LHCN-M2 (cell line): ENCODE data around the gene PLEKHA1. TPM values are rescaled to one million over a fixed set of nuclear protein-coding genes. Genes with fewer than 3 reads are reported as not detected.
A peak's percentile ranks its signal among the peaks of the same experiment; 100 is the strongest.

Source experiments
- DNase-seq: peaks from one replicate; pipeline ENCODE4 v3.0.0-alpha.2; 2012; ENCODE audit warnings: low read depth
- total RNA-seq: library from RNA; depleted of rRNA; stranded (reverse); fragments of >200 nt; gene quantifications from 2 replicates; pipeline ENCODE4 v1.2.3, GENCODE V29; 2014

PLEKHA1 gene
- total RNA-seq, 1 experiment from 2014 or later: 17.3 TPM

DNA sequence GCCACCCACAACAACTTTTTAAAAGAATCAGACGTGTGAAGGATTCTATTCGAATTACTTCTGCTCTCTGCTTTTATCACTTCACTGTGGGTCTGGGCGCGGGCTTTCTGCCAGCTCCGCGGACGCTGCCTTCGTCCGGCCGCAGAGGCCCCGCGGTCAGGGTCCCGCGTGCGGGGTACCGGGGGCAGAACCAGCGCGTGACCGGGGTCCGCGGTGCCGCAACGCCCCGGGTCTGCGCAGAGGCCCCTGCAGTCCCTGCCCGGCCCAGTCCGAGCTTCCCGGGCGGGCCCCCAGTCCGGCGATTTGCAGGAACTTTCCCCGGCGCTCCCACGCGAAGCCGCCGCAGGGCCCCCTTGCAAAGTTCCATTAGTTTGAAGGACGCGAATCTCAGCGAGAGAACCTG is 86.4 kb downstream of the PLEKHA1 start:
- no peak for DNase-seq

- DNase-seq: peak; percentile 84
Measured at GRCh38 chr10:122461367-122461728, 86.8 kb downstream of the PLEKHA1 start, which contains the start of gene HTRA1. HTRA1 (plus strand) TSS chr10:122461553; CDS start chr10:122461653, 100 bp downstream.

DNA sequence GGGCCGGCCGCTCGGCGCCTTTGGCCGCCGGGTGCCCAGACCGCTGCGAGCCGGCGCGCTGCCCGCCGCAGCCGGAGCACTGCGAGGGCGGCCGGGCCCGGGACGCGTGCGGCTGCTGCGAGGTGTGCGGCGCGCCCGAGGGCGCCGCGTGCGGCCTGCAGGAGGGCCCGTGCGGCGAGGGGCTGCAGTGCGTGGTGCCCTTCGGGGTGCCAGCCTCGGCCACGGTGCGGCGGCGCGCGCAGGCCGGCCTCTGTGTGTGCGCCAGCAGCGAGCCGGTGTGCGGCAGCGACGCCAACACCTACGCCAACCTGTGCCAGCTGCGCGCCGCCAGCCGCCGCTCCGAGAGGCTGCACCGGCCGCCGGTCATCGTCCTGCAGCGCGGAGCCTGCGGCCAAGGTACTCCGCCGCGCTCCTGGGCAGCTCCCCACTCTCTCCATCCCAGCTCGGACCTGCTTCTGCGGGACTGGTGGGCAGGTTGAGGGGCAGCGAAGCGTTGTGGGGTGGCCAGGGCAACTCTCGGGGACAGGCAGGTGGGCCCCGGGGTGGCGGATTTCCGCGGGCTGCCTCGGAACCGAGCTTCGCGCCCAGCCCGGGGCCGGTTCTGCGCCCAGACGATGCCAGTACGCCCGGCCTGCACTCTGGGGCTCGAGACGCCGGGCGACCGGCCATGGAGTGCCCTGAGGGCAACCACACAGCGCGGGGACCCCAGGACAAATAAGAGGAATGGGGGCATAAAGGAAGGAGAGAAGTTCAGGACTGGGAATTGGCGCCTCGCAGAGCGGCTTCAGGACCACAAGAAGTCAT is 87.4 kb downstream of the PLEKHA1 start:
- no peak for DNase-seq

- DNase-seq: peak; percentile 47
Measured at GRCh38 chr10:122462533-122463465, 88.3 kb downstream of the PLEKHA1 start.

- DNase-seq: peak; percentile 39
Measured at GRCh38 chr10:122463466-122464249, 89.2 kb downstream of the PLEKHA1 start.

GRCh38 chr10:122464250-122464510 is 89.7 kb downstream of the PLEKHA1 start:
- no peak for DNase-seq

- no peak for DNase-seq
Measured at GRCh38 chr10:122464586-122464985, 90.1 kb downstream of the PLEKHA1 start.

GRCh38 chr10:122465401-122466040 is 91.0 kb downstream of the PLEKHA1 start:
- no peak for DNase-seq

GRCh38 chr10:122466951-122467381 is 92.5 kb downstream of the PLEKHA1 start:
- no peak for DNase-seq

GRCh38 chr10:122467701-122468100 is 93.2 kb downstream of the PLEKHA1 start:
- no peak for DNase-seq

DNA sequence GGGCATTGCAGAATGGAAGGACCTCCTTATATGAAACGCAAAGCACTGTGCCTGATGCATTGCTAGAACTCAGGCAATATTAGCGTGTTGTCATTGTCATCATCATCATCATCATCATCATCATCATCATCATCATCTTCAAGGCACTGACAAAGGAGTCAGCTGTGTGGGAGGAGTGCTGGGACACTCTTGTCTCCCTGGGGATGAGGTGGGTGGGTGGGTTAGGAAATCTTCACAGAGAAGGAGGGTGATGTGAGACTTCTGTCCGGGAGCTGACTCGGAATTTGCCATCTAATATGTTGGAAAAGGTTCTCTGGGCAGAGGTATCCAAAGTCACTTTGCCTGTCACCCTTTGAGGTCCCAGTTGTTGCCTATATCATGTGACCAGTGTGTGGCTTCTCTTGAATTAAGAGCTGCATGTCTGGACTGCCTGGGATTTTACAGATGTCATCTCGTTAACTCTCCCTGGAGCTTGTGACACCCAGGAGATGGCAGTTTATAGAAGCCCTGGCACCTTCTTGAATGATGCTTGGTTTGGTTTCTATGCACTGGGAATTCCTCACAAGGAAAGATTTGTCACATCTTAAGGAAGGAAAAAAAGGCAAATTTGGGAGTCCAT is 93.9 kb downstream of the PLEKHA1 start:
- no peak for DNase-seq

- DNase-seq: peak; percentile 100
Measured at GRCh38 chr10:122468926-122469781, 94.6 kb downstream of the PLEKHA1 start.

GRCh38 chr10:122469848-122470247 is 95.3 kb downstream of the PLEKHA1 start:
- no peak for DNase-seq

DNA sequence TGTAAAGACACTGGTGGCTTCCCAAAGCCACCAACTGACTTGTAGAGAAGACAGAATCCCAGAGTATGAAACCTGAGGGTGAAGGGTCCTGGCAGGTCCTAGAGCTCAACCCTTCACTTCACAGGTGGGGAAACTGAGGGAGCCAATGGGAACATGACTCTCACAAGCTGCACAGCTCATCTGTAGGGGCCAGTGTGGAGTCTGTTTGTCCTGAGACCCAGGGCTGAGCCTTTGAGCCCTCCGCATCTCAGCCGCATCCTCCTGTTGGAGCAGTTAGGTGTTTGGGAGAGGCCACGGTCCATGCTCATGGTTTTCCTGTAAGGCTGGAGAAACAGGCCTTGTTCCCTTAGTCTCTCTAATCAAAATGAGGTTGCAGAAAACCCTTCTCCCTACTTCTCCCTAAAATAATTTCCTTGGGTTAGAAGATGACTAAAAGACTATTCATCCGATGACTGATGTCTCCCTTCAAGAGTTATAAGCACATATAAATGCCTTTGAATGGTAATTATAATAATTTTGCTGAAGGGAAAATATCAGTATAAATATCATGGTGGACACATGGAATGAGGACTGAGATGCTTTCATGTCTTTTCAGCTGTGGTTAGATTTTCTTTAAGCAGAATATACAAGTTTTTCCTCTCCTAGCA is 97.1 kb downstream of the PLEKHA1 start:
- DNase-seq: peak; percentile 71

- DNase-seq: no peak
Measured at GRCh38 chr10:122473116-122473515, 98.6 kb downstream of the PLEKHA1 start.

DNA sequence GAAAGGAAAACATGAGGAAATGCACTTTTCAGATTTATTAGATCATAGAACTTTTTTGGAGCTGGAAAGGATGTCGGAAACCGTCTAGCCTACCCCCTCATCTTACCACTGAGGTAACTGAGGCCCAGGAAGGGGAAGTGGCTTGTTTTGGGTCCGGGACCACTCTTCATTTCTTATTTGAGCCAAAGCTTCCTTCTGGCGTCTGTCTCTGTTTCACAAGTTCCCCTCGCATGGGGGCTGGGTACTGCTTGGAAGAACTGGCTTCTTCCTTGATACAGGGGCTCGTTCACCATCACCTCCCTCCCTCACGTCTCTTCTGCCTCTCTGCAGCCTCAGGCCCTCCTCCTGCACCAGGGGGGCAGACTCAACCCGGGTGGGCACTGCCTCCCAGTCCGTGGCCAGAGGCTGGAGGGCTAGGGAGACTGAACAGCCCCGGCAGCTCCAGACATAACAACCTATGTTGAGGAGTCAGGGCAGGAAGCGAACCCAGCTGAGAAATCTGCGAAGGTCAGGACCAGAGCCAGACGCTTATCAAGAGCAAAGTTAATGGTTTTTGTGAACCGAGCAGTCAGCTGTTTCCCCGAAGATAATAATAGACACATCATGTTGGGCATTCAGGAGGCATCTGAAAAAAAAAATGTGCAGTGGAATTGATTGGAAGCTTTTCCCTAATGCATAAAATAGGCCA is 99.8 kb downstream of the PLEKHA1 start:
- no peak for DNase-seq

DNA sequence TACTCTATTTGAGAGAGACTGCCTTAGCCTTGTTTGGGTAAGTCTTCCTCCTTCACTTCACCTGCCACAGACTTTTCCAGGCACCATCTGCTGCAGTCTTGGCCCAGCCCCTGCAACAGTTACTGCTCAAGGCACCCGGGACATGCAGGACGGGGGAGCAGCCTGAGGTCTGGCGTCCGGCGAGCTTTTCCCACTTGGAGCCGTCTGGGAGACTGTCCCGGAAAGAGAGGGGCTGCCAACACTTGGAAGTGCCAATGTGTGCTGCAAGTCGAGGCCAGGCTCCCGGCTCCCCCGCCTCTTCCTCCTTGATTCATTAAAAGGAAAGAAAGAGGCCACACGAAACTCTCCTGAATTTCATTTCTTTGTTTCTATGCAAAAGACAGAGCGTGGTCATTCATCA is 100.6 kb downstream of the PLEKHA1 start:
- DNase-seq: no peak

DNA sequence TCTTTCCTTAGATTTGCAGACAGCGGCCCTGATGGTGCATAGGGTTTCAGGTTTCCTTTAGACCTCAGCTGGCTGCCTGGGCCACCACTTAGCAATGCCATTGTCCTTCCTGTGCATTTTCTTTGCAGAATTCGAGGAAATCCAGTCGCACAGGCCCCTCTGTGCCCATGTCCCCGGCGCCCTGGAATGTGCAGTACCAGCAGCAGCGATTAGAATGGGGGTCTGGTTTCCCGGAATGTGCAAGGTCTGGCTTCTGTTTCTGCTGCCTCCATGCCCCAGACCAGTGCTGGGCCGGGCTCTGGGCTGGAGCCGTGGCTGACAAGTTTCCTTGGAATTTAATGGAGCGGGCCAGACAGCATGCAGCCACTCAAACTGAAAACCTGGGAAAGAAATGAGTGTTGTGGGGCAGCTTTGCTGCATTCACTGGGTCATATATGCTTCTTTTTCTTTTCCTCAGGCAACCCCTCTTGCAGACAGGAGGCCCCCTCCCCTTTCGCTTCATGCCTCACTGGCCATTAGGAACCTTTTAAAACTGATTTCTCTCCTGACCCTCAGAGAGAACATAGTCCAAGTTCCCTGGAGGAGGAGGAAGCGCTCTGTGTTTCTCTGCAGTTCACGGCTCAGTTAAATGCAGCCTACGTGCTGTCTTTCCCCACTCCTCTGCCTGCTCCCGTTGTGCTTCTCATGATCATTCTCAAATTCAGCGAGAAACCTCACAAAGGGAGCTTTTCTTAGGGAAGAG is 101.3 kb downstream of the PLEKHA1 start:
- no peak for DNase-seq
